ENCODE measurements around the gene NFIL3. TPM values are rescaled to one million over a fixed set of nuclear protein-coding genes. Genes with fewer than 3 reads are reported as not detected.
"Not testable (repeated sequence)": the region's sequence is repeated elsewhere in the genome, so short reads cannot be mapped to it uniquely, and the experiment has no call there.

The NFIL3 gene, protein sequence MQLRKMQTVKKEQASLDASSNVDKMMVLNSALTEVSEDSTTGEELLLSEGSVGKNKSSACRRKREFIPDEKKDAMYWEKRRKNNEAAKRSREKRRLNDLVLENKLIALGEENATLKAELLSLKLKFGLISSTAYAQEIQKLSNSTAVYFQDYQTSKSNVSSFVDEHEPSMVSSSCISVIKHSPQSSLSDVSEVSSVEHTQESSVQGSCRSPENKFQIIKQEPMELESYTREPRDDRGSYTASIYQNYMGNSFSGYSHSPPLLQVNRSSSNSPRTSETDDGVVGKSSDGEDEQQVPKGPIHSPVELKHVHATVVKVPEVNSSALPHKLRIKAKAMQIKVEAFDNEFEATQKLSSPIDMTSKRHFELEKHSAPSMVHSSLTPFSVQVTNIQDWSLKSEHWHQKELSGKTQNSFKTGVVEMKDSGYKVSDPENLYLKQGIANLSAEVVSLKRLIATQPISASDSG
- polyA plus RNA-seq, result 27.9 and 31.6 TPM in 2 replicates
- polyA minus RNA-seq, result 40.7 and 47.1 TPM in 2 replicates

DNA sequence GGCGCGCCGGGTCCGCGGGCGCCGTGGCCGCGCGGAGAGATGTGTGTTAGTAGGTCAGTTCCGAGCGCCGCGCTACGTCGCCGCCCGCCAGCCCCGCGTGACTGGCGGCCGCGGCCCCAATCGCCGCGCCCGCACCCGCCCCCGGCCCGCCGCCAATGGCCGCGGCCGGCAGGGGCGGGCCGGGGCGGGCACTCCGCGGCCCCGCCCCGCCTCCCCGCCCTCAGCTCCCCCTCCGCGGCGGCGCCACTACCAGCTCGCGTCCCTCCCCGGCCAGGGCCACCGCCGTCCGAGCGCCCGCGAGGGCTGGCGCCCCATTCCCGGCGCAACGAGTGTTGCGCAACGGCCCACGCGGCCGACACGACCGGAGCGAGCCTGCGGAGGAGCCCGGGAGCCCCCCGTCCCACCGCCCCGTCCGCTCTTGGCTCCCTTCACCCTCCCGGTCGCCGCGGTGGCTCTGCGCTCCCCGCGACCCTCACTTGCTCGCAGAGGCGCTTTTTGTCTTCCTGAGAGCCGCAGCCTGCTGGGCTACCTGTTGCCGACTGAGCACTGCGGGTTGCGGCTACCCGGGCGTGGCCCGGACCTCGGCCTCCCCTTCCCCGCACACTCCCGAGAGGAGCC lies at the start of gene NFIL3:
Gene NFIL3 (minus strand): TSS at position 48 of the 618 bp plus-strand sequence. CDS start 13,098 bp downstream, outside the sequence.
- H3K4me3 ChIP-seq (ENCODE audit: low read length), result peak within 1 kb of the TSS; percentile 90
- H3K79me2 ChIP-seq (replicated peaks; ENCODE audit: insufficient read depth, low read length), result peaks cover 29% of the 10 kb centered on the region
- H3K9ac ChIP-seq (ENCODE audit: low read length), result peak within 1 kb of the TSS; percentile 91
- TF ChIP-seq, protein P1, sequence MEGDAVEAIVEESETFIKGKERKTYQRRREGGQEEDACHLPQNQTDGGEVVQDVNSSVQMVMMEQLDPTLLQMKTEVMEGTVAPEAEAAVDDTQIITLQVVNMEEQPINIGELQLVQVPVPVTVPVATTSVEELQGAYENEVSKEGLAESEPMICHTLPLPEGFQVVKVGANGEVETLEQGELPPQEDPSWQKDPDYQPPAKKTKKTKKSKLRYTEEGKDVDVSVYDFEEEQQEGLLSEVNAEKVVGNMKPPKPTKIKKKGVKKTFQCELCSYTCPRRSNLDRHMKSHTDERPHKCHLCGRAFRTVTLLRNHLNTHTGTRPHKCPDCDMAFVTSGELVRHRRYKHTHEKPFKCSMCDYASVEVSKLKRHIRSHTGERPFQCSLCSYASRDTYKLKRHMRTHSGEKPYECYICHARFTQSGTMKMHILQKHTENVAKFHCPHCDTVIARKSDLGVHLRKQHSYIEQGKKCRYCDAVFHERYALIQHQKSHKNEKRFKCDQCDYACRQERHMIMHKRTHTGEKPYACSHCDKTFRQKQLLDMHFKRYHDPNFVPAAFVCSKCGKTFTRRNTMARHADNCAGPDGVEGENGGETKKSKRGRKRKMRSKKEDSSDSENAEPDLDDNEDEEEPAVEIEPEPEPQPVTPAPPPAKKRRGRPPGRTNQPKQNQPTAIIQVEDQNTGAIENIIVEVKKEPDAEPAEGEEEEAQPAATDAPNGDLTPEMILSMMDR (IDR thresholded peaks at IDR 0.05; ENCODE audit: poor library complexity, severe bottlenecking), result no peak
- TF ChIP-seq POLR2AphosphoS5 (IDR thresholded peaks at IDR 0.05) (peak; percentile 71), SMC3 (conservative IDR thresholded peaks at IDR 0.05; ENCODE audit: poor library complexity) (no peak), EP300 (conservative IDR thresholded peaks at IDR 0.05; ENCODE audit: poor library complexity, severe bottlenecking) (no peak), MXI1 (conservative IDR thresholded peaks at IDR 0.05; ENCODE audit: poor library complexity, severe bottlenecking) (peak; percentile 60)
- TF ChIP-seq, protein P2, sequence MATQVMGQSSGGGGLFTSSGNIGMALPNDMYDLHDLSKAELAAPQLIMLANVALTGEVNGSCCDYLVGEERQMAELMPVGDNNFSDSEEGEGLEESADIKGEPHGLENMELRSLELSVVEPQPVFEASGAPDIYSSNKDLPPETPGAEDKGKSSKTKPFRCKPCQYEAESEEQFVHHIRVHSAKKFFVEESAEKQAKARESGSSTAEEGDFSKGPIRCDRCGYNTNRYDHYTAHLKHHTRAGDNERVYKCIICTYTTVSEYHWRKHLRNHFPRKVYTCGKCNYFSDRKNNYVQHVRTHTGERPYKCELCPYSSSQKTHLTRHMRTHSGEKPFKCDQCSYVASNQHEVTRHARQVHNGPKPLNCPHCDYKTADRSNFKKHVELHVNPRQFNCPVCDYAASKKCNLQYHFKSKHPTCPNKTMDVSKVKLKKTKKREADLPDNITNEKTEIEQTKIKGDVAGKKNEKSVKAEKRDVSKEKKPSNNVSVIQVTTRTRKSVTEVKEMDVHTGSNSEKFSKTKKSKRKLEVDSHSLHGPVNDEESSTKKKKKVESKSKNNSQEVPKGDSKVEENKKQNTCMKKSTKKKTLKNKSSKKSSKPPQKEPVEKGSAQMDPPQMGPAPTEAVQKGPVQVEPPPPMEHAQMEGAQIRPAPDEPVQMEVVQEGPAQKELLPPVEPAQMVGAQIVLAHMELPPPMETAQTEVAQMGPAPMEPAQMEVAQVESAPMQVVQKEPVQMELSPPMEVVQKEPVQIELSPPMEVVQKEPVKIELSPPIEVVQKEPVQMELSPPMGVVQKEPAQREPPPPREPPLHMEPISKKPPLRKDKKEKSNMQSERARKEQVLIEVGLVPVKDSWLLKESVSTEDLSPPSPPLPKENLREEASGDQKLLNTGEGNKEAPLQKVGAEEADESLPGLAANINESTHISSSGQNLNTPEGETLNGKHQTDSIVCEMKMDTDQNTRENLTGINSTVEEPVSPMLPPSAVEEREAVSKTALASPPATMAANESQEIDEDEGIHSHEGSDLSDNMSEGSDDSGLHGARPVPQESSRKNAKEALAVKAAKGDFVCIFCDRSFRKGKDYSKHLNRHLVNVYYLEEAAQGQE (IDR thresholded peaks at IDR 0.05; ENCODE audit: borderline replicate concordance), result peak; percentile 24
- H3K27me3 ChIP-seq (ENCODE audit: insufficient read depth, low read depth, low read length), result peaks cover 25% of the 10 kb centered on the region
- H4K20me1 ChIP-seq (ENCODE audit: insufficient read depth), result no peaks in the 10 kb centered on the region
- H3K9me3 ChIP-seq (ENCODE audit: low read length), result no peaks in the 10 kb centered on the region
- H3K9me2 ChIP-seq (ENCODE audit: insufficient read depth, low read length), result no peaks in the 10 kb centered on the region
- peak within 1 kb of the TSS; percentile 28 for H2AFZ ChIP-seq (ENCODE audit: low read depth, low read length)
- peaks cover 12% of the 10 kb centered on the region for H3F3A ChIP-seq (ENCODE audit: insufficient read depth, low read length, poor library complexity, severe bottlenecking)
- peak within 1 kb of the TSS; percentile 93 for H3K27ac ChIP-seq (ENCODE audit: low read length)
- peak within 1 kb of the TSS; percentile 94 for H3K4me2 ChIP-seq (ENCODE audit: low read length)
- no peaks in the 10 kb centered on the region for H3K36me3 ChIP-seq (ENCODE audit: insufficient read depth, low read length)

DNA sequence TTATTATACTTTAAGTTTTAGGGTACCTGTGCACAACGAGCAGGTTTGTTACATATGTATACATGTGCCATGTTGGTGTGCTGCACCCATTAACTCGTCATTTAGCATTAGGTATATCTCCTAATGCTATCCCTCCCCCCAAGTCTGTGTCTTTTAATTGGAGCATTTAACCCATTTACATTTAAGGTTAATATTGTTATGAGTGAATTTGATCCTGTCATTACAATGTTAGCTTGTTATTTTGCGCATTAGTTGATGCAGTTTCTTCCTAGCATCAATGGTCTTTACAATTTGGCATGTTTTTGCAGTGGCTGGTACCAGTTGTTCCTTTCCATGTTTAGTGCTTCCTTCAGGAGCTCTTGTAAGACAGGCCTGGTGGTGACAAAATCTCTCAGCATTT lies 47.9 kb upstream of the NFIL3 start:
- not testable (repeated sequence) for H3F3A ChIP-seq (ENCODE audit: insufficient read depth, low read length, poor library complexity, severe bottlenecking); H3K79me2 ChIP-seq (replicated peaks; ENCODE audit: insufficient read depth, low read length); H4K20me1 ChIP-seq (ENCODE audit: insufficient read depth); H3K4me3 ChIP-seq (ENCODE audit: low read length); H3K9ac ChIP-seq (ENCODE audit: low read length); H3K9me2 ChIP-seq (ENCODE audit: insufficient read depth, low read length); H3K36me3 ChIP-seq (ENCODE audit: insufficient read depth, low read length); H3K4me2 ChIP-seq (ENCODE audit: low read length); H3K27ac ChIP-seq (ENCODE audit: low read length); H2AFZ ChIP-seq (ENCODE audit: low read depth, low read length); H3K9me3 ChIP-seq (ENCODE audit: low read length); H3K27me3 ChIP-seq (ENCODE audit: insufficient read depth, low read depth, low read length)

DNA sequence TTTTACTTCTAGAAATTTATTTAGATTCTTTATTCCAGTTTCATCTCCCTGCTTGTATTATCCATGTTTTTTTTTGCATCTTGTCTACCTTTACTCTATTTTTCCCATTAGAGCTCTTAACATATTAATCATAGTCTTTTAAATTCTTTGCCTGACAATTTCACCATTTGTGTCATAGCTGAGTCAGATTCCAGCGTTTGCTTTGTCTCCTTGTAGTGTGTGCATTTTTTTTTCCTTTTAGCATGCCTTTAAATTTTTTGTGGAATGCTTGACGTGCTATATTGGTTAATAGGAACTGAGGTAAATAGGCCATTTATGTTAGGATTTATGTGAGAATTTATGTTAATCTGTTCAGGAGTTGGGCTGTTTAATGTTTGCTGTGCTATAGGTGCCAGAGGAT lies 41.8 kb upstream of the NFIL3 start:
- H3K27ac ChIP-seq (ENCODE audit: low read length), result no peak overlapping the region
- no peak overlapping the region for H3K4me2 ChIP-seq (ENCODE audit: low read length)
- no peak overlapping the region for H3K9ac ChIP-seq (ENCODE audit: low read length)
- H3K9me3 ChIP-seq (ENCODE audit: low read length), result peaks cover 5% of the 10 kb centered on the region
- H3K4me3 ChIP-seq (ENCODE audit: low read length), result no peak overlapping the region
- H4K20me1 ChIP-seq (ENCODE audit: insufficient read depth), result no peaks in the 10 kb centered on the region
- H3K27me3 ChIP-seq (ENCODE audit: insufficient read depth, low read depth, low read length), result no peaks in the 10 kb centered on the region
- no peaks in the 10 kb centered on the region for H3K9me2 ChIP-seq (ENCODE audit: insufficient read depth, low read length)
- no peaks in the 10 kb centered on the region for H3K36me3 ChIP-seq (ENCODE audit: insufficient read depth, low read length)
- H3K79me2 ChIP-seq (replicated peaks; ENCODE audit: insufficient read depth, low read length), result no peaks in the 10 kb centered on the region
- no peaks in the 10 kb centered on the region for H3F3A ChIP-seq (ENCODE audit: insufficient read depth, low read length, poor library complexity, severe bottlenecking)
- H2AFZ ChIP-seq (ENCODE audit: low read depth, low read length), result no peak overlapping the region
- TF ChIP-seq RAD21 (conservative IDR thresholded peaks at IDR 0.05) (no peak), POLR2AphosphoS5 (IDR thresholded peaks at IDR 0.05) (no peak), EZH2 (IDR thresholded peaks at IDR 0.05; ENCODE audit: borderline replicate concordance, insufficient read depth, low read length, poor library complexity, severe bottlenecking) (no peak), SMC3 (conservative IDR thresholded peaks at IDR 0.05; ENCODE audit: poor library complexity) (no peak), EP300 (conservative IDR thresholded peaks at IDR 0.05; ENCODE audit: poor library complexity, severe bottlenecking) (no peak)
- TF ChIP-seq, protein P2 (IDR thresholded peaks at IDR 0.05; ENCODE audit: borderline replicate concordance), result no peak
- TF ChIP-seq, protein P1 (IDR thresholded peaks at IDR 0.05; ENCODE audit: poor library complexity, severe bottlenecking), result no peak
